ENCODE measurements around the gene ZNF526.

ZNF526 gene

DNA sequence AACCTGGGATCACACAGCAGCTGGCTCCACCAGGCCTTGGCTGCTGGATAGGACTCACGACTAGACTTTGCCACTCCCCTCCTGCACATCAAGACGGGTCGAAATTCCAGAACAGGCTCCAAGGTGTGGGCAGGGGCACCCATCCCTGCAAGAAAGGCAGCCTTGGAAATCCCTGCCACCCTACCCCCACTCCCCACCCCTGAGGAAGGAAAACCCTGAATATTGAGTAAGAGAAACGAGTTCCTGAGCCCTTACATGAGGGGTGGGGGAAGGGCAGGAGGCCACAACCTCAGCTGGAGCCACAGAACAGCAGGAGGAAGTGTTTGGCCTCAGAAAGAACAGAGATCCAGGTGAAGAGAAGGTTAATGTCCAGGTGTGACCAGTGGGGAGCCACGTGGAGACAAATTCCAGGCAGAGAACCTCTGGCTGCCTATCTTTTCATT, 22.7 kb upstream of the ZNF526 start:
- DNase-seq, result no peak

- peak; percentile 48 for DNase-seq
Observed at GRCh38 chr19:42198676-42199439, 21.3 kb upstream of the ZNF526 start.

DNA sequence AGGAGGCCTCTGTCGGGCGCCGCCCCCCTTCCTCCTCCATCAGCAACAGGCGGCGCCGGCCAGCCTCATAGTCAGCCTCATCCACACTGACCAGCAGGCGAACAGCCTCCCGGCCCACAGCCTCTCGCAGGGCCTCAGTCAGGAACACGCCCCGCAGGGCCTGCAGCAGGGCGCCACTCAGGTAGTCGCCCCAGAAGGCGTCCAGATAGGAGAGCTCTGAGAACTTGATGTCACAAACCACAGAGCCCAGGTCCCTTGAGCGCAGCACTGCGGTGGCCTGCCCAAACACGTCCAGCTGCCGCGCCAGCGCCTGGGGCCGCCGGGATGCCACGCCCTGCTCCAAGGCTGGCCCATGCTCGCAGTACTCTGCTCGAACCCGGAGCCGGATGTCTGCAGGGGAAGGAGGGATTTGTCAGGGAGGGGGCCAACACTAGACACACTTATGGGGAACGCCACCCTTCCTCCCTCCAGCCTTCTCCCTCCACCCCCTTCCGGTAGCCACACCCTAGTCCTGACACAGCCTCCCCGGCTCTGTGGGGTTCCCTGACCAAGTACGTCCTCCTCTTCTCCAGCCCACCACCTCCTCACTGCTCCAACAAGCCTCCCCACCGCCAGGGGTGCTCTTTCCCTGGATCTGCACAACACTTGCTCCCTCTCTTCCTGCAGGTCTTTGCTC, 20.5 kb upstream of the ZNF526 start:
- peak; percentile 21 for DNase-seq

GRCh38 chr19:42200116-42200715, 19.9 kb upstream of the ZNF526 start:
- DNase-seq, result no peak

GRCh38 chr19:42201489-42202289, 18.4 kb upstream of the ZNF526 start:
- DNase-seq, result no peak

- no peak for DNase-seq
Observed at GRCh38 chr19:42202290-42202880, 17.7 kb upstream of the ZNF526 start.

GRCh38 chr19:42203700-42204099, 16.4 kb upstream of the ZNF526 start:
- DNase-seq, result no peak

DNA sequence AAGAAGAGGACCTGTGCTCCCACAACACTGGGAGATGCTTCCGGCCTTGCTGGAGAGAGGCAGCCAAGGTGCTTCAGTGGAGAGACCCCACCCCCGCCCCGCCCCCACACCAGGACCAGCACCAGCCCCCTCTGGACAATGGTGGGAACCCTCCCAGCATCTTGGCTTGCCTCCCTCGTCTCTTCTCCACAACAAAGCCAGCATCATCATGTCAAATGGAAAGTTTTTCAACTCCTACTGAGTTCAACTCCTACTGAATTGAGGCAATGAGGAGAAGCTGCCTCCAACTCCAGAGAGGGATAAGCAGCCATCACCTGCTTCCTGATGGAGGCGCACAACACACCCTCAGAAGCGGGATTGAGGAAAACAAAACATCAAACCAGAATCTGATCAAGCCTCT, 15.4 kb upstream of the ZNF526 start:
- DNase-seq, result no peak

DNA sequence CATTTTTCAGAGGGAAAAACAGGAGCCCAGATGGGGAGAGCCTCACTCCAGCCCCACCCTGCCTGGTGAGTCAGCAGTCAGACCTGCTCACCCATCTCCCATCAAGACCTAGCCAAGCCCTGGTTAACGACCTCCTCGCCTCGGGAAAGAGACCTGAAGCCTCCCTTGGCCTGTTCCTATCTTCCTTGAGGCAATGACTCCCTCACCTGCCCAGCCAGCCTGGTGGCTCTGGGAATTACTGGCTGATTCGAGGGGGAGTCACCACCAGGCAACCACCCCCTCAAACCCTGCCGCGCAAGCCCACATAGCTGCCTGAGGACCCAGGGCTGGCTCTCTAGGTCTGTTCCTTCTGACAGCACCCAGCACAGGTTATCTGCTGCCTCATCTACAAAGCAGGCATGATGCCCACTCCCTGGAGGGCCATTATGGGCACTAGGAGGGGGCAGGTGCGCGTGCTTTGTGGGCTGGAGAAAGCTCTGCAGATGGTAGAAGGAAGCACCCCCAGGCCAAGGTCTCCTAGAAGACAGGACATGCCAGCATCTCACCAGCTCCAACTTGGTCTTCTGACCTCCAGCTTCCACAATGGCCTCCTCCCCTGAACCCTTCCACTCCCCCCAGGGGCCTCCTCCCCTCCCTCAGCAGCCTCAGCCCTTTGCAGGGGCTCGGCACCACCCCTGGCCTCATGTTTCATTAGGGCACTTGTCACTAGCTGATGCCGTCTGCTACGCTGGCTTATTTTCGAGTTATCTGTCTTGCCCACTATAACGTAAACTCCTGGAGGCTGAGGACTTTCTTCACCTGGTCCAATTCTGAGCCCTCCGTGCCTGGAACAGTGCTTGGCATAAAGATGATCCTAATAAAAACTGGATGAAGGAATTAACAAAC, 13.0 kb upstream of the ZNF526 start:
- DNase-seq, result no peak

DNA sequence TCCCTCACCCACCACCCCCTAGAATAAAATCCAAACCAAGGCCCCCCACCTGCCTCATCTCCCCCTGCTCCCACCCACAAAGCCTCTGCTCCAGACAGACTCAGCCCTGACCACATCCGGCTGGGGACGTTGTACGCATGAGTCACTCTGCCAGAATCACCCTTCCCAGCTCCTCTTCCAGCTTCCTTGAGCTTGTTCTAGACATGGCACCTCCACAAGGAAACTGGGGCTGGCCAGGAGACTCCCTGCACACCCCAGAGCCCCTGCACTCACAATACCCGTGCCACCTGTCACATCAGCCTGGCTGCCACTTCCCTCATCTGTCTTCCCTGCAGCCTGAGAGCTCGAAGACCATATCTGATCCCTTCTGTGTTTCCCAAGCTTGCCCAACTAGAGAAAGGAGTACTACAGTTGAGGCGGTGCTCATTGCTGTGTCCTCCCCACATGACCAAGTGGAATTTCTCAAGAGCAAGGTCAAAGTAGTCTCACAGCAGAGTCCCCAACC, 12.3 kb upstream of the ZNF526 start:
- no peak for DNase-seq

DNA sequence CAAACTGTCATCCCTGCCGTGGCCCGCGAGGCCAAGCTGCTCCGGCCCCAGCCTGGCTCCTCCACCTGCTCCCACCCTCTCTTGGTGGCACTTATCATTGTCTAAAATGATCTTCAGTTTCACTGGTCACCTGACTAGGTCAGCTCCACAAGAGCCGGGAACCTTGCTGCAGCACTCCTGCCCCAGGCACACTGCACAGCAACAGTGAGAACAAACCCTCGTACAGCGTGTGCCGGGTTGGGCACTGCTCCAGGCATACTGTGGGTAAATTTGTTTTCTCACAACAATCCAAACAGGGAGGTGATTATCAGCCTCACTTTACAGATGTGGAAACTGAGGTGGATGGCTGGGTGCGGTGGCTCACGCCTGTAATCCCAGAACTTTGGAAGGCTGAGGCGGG, 11.5 kb upstream of the ZNF526 start:
- no peak for DNase-seq

DNA sequence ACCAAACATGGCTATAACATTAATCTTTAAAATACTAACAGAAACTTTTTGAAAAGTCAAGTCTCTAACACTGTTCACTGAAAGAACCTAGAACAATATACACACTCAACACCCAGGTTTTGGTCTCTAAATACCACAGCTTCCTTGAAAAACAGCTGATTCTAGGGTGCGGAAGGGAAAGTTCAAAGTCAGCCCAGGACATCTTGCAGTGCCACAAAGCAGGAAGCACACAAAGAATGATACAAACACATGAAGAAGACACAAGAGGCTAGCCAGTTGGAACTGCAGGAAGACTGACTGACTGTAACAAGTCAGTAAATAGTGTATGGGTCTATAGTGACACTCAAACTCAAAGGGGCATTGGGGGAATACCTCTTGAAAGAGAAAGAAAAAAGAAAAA, 7.2 kb upstream of the ZNF526 start:
- DNase-seq, result no peak

DNA sequence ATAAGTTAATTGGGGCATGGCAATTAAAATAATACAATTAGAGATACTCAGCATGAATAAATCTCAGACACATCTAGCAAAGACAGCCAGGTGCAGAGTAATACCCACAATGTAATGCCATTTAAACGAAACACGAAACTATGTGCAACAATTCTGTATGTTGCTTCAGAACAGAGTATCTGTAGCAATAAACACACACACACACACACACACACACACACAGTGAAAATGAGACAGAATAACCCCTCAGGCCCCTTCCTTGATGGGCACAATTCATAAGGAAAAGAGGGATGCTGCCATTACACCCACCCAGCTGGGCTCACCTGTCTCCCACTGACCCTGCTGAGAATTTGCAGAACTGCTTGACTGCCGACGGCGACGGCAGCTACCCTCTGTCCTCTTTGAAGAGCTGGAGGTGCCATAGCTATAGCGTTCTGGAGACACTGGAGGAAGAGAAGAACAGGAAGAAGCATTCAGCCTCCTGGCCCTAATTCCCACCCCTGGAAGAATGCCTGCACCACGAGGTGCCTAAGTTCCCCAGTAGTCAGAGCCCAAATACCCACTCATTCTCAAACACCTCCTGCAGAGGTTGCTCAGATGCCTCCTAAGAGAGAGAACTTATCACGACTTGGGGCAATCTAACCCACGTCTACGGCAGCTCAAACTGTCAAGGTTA, 5.2 kb upstream of the ZNF526 start:
- no peak for DNase-seq

GRCh38 chr19:42216653-42217519, 3.2 kb upstream of the ZNF526 start:
- DNase-seq, result no peak

- peak; percentile 100 for DNase-seq
Observed at GRCh38 chr19:42217520-42218437, 2.3 kb upstream of the ZNF526 start, which contains the start of gene DEDD2. DEDD2 (minus strand) TSS chr19:42217677; CDS start chr19:42217007, 670 bp downstream.

DNA sequence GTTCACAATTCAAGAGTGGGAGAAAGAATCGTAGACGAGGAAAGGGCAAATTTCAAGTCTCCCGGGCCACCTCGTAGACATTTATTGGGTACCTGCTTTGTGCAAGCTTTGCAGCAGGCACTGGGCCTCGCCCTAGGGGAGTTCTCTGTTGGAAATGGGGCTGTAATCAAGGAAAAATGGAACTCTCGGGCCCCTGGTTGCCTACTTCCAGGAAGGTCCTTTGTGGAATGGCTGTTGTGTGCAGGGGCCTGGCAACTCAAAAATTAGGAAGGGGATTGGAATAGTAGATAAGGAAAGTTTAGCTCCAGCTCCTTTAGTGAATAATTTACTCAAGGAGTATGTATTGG, 612 bp downstream of the ZNF526 start:
- DNase-seq, result no peak

DNA sequence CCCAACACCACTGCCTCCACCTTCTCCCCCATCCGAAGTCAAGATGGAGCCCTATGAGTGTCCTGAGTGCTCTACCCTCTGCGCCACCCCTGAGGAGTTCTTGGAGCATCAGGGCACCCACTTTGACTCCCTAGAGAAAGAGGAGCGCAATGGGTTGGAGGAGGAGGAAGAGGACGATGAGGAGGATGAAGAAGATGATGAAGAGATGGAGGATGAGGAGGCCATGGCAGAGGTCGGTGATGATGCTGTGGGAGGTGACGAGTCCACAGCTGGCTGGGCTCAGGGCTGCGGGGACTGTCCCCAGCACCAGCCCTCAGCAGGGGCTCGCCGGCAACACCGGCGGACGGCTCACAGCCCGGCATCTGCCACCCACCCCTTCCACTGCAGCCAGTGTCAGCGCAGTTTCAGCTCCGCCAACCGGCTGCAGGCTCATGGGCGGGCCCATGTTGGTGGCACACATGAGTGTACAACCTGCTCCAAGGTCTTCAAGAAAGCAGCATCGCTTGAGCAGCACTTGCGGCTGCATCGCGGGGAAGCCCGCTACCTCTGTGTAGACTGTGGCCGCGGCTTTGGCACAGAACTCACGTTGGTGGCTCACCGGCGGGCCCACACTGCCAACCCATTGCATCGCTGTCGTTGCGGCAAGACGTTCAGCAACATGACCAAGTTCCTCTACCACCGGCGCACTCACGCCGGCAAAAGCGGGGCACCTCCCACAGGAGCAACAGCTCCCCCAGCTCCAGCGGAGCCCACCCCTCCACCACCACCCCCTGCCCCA, 5.0 kb downstream of the ZNF526 start:
- DNase-seq, result no peak

GRCh38 chr19:42225718-42226292, 5.7 kb downstream of the ZNF526 start:
- no peak for DNase-seq

Data from activated CD4-positive, alpha-beta T cell treated with anti-CD3 and anti-CD28 coated beads for 1 hour (primary cell).